IPS-NIHi11 (cell line): ENCODE data around the gene PFN4.

ENCODE experiments used
- DNase-seq: peaks from one replicate; pipeline ENCODE4 v3.0.0; 2012; ENCODE audit warnings: mixed read lengths, low spot score

Gene PFN4

DNA sequence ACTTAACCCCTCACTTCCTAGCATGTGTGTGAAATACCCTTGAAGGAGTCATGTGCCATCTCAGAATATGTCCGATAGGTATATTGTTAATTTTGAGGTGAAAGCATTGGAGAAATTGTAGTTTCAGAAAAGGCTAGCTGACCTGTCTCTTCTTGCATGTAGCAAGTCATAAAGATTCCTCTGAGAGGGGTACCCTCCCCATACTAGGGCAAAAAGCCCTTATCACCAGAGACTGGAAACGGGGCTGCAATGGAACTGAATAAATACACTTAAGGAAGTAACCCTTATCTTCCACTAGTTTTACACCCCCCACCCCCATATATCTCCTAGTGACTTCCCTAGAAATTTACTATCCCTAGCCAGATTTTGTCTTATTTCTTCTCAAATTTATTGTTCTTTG is 45.3 kb downstream of the PFN4 start:
- no peak for DNase-seq

DNA sequence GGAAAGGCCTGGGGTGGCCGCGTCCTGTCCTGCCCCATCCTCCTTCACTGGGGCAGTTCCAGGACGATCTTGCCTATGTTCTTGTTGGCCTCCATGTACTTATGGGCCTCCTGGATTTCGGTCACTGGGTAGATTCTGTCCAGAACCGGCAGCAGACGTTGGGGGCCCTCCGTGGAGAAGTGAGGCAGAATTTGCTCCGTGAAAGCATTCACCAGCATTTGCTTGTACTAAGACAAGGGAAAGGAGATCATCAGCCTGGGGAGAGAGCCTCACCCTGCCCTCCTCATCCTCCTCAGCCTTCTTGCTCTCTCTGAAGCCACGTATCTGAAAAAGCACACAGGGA is 45.6 kb downstream of the PFN4 start:
- DNase-seq = no peak

DNA sequence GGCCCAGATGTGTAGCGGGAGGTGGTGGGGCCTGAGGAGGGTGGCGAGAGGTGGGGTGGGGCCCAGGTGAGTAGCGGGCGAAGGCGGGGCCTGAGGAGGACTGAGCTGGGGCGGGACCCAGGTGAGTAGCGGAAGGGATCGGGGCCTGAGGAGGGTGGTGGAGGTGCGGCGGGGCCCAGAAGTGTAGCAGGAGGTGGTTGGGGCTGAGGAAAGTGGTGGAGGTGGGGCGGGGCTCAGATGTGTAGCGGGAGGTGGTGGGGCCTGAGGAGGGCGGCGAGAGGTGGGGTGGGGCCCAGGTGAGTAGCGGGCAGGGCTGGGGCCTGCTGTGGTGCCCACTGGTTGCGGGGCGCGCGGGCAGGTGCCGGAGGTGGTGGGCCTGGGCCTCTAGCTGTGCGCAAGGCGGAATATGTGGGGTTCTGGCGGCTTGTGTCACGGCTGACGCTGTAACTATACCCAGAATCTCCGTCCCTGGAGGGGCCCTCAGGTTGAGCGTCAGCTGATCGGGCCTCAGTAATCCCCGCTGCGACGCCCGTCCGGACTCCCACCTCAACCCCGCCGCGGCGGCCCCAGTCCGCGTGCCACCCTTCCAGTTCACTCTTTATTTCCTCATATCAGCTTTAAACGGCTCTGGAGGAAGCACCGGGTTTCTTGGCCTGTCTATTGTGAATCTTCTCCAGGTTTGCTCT is 46.1 kb downstream of the PFN4 start:
- no peak for DNase-seq

DNA sequence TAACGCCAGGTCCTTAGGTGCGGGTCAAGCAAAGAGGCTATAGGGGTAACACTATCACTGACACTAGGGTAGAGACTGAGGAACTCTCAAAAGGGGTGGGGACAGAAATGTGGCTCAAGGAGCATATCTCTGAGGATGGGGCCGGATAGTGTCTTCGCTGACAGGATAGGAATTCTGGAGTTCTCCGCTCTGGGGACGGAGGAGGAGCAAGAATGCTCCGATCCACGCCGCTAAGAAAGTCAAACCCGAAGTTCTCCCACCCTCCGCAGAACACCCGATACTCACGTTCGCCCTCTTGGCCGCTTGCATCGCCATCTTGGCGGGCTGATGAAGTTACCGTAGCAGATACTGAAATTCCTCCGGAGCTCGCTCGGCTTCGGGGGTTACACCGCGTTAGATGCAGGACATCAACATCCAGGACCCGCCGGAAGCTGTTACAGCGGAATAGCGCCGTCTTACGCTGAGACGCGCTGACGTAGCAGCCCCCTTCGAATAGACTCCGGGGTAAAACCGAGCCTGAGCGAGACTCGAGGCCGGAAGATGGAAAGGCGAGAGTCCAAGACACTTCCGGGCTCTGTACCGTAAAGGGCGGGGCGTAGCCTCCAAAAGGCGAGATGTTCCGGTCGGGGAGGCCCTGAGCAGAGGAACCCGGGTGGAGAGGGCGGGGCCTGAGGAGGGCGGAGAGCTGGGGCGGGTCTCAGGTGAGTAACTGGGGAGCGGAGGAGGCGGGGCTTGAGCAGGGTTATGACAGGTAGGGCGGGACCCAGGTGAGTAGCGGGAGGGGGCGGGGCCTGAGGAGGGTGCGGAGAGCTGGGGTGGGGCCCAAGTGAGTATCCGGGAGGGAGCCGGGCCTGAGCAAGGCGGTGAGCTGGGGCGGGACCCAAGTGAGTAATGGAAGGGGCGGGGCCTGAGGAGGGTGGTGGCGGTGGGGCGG is 47.0 kb downstream of the PFN4 start, which contains the start of gene SF3B6:
Gene SF3B6 (minus strand): TSS at position 412 of the 934 bp plus-strand sequence. CDS start 97 bp downstream, at position 315.
- DNase-seq = peak; percentile 91

DNA sequence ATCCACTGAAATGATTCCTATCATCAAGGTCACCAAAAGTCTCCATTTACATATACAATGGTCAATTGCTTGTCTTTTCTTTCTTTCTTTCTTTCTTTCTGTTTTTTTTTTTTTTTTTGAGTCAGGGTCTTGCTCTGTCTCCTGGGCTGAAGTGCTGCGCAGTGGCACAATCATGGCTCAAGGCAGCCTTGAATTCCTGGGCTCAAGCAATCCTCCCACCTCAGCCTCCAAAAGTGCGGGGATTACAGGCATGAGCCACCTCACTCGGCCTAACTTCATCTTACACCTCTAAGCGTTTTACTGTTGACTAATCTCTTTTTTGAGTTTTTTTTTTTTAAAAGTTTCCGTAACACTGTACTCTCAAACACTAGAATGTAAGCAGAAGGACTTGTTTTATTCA is 47.9 kb downstream of the PFN4 start:
- DNase-seq = no peak

DNA sequence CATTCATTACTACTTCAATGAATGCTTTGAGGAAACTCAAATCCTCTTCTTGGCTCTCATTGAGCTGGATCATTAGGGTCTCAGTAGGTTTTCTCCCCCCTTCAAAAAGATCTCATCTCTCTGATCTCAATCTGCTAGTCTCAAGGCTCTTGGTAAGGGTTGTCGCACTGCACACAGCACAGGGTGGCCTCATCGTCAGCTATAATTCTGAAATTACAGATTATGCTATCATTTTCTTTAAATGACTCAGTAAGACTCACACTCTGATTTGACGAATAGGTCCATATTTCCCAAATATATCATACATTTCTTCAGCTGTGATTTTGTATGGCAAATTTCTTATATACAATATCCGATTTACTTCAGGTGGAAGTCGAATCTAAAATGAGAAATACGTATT is 49.3 kb downstream of the PFN4 start:
- no peak for DNase-seq

DNA sequence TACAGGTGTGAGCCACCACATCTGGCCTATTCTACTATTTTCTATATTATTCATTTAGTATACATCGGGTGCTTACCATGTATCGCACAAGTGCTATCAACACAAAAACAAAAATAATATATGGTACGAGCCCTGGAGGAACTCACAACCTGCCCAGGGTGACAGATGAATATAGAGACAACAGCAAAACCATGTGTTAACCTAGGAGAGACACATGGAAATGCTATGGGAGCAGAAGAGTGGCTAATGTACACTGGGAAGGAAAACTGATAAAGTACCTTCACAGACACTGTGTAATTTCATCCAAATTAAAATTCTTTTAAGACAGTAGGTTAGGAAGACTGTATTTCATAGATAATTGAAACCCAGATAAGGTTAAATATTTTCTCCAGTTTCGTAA is 50.9 kb downstream of the PFN4 start:
- no peak for DNase-seq

DNA sequence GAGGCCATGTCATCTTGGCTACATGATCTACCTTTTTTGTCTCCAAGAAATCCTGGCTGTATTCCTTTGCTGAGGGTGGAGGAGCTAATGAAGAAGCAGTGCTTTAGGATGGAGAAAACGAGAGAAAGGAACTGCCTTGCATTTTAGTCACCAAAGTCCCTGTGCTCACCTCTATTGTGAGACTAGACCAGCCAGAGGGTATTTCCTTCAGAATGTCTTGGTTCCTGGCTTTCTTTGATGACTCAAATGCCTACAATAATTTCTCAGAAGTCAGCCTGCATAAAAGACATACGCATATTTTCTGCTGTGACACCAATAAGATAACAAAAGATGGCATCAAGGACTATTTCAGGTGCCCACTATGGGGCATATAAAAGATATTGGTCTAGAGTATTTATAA is 57.8 kb downstream of the PFN4 start:
- DNase-seq = no peak
